GM12878 (cell line): ENCODE results near the gene ANKDD1B. TPM values are rescaled to one million over a fixed set of nuclear protein-coding genes. Genes with fewer than 3 reads are reported as not detected.

Experiments used
- ATF2 ChIP-seq: IDR thresholded peaks from 2 replicates; pipeline ENCODE4 v1.6.1; 2012; ENCODE audit warnings: low read length, inconsistent platforms
- BCL3 ChIP-seq: IDR thresholded peaks from 2 replicates; pipeline ENCODE4 v1.6.1; 2011; ENCODE audit warnings: borderline replicate concordance, low read depth, mild to moderate bottlenecking, moderate library complexity, low read length; ENCODE audit not compliant: insufficient read depth, poor library complexity, severe bottlenecking
- E2F8 ChIP-seq: fragments of 450-650 bp; IDR thresholded peaks from 2 replicates; pipeline ENCODE4 v1.6.1; 2018; ENCODE audit warnings: mild to moderate bottlenecking, low read depth, moderate library complexity; ENCODE audit not compliant: partially characterized antibody
- ELK1 ChIP-seq: IDR thresholded peaks from 2 replicates; pipeline ENCODE4 v1.6.1; 2012; ENCODE audit warnings: low read depth, low read length, improper control_type of control experiment
- GABPA ChIP-seq: IDR thresholded peaks from 2 replicates; pipeline ENCODE4 v1.6.1; 2014; ENCODE audit warnings: antibody characterized with exemption, low read depth, mild to moderate bottlenecking, inconsistent platforms
- HCFC1 ChIP-seq: fragments of 150-350 bp; IDR thresholded peaks from 2 replicates; pipeline ENCODE4 v1.6.1; 2014; ENCODE audit warnings: low read length
- IRF5 ChIP-seq: fragments of 450-650 bp; IDR thresholded peaks from 2 replicates; pipeline ENCODE4 v1.6.1; 2017; ENCODE audit warnings: borderline replicate concordance
- JUNB ChIP-seq: IDR thresholded peaks from 2 replicates; pipeline ENCODE4 v1.6.1; 2016; ENCODE audit warnings: antibody characterized with exemption, mild to moderate bottlenecking
- JUND ChIP-seq: IDR thresholded peaks from 2 replicates; pipeline ENCODE4 v1.6.1; 2012; ENCODE audit warnings: low read depth, mild to moderate bottlenecking, low read length, improper control_type of control experiment, moderate library complexity
- LARP7 ChIP-seq: fragments of 450-650 bp; IDR thresholded peaks from 2 replicates; pipeline ENCODE4 v1.6.1; 2017; ENCODE audit warnings: mild to moderate bottlenecking
- MAX ChIP-seq: IDR thresholded peaks from 2 replicates; pipeline ENCODE4 v1.6.1; 2012; ENCODE audit warnings: low read depth, low read length, improper control_type of control experiment
- MTA2 ChIP-seq: fragments of 450-650 bp; IDR thresholded peaks from 2 replicates; pipeline ENCODE4 v1.6.1; 2016; ENCODE audit warnings: low read depth, mild to moderate bottlenecking, moderate library complexity
- NFYA ChIP-seq: IDR thresholded peaks from 2 replicates; pipeline ENCODE4 v1.6.1; 2011; ENCODE audit warnings: low read depth, mild to moderate bottlenecking, low read length, improper control_type of control experiment, borderline replicate concordance
- NR2C1 ChIP-seq: fragments of 450-650 bp; IDR thresholded peaks from 2 replicates; pipeline ENCODE4 v1.6.1; 2017; ENCODE audit warnings: antibody characterized with exemption, mild to moderate bottlenecking, moderate library complexity
- PAX5 ChIP-seq: IDR thresholded peaks from 2 replicates; pipeline ENCODE4 v1.6.1; 2011; ENCODE audit warnings: low read depth, low read length, borderline replicate concordance
- POLR2AphosphoS2 ChIP-seq: IDR thresholded peaks from 2 replicates; pipeline ENCODE4 v1.6.1; 2011; ENCODE audit warnings: low read depth, mild to moderate bottlenecking, low read length, improper control_type of control experiment, moderate library complexity
- SIN3A ChIP-seq: IDR thresholded peaks from 2 replicates; pipeline ENCODE4 v1.6.1; 2012; ENCODE audit warnings: low read depth, low read length, improper control_type of control experiment
- SREBF2 ChIP-seq: IDR thresholded peaks from 2 replicates; pipeline ENCODE4 v1.6.1; 2012; ENCODE audit warnings: mild to moderate bottlenecking, low read length
- STAT3 ChIP-seq: IDR thresholded peaks from 2 replicates; pipeline ENCODE4 v1.6.1; 2011; ENCODE audit warnings: low read depth, low read length, improper control_type of control experiment
- SUZ12 ChIP-seq: fragments of 200-600 bp; sonication (generic); IDR thresholded peaks from one replicate; pipeline ENCODE4 v1.6.1; 2018; ENCODE audit warnings: antibody characterized with exemption, mild to moderate bottlenecking; ENCODE audit not compliant: unreplicated experiment
- YBX1 ChIP-seq: fragments of 450-650 bp; IDR thresholded peaks from 2 replicates; pipeline ENCODE4 v1.6.1; 2016; ENCODE audit warnings: antibody characterized with exemption
- ZNF274 ChIP-seq: IDR thresholded peaks from one replicate; pipeline ENCODE4 v1.8.0; 2011; ENCODE audit not compliant: insufficient read length, insufficient read depth
- ZNF622 ChIP-seq: fragments of 450-650 bp; IDR thresholded peaks from 2 replicates; pipeline ENCODE4 v1.6.1; 2017; ENCODE audit warnings: mild to moderate bottlenecking, inconsistent platforms
- polyA plus RNA-seq, 11 experiments: library from polyadenylated mRNA; depleted of rRNA in 4 of 11; unstranded in 6 of 11; stranded (reverse) in 5 of 11; fragments of >200 nt; fragmentation: Nextera tagmentation in 4 of 11; fragmentation: Illumina TruSeq in 1 of 11; extraction: Ambion mirVana in 4 of 11; extraction: Trizol in 1 of 11; gene quantifications; 1 replicate in 1 of 11; 2 replicates in 10 of 11; pipeline versions ENCODE4 v1.2.1 to v1.2.3, GENCODE V29; 2011 to 2016; ENCODE audit warnings: inconsistent platforms in 2 of 11, missing spikeins in 2 of 11, low read depth in 1 of 11
- total RNA-seq, 4 experiments: library from RNA; depleted of rRNA in 3 of 4; stranded (reverse); fragments of >200 nt in 3 of 4; fragmentation: Illumina TruSeq in 1 of 4; extraction: Trizol in 1 of 4; gene quantifications; 2 replicates each; pipeline versions ENCODE4 v1.2.1 to v1.2.3, GENCODE V29; 2013 to 2021

Gene ANKDD1B
- total and polyA plus RNA-seq, 10 of the 15 experiments (the other 5 are each of a cell fraction or from before 2014, with no cell fraction given), result 0.34 to 2.4 (median 0.80) TPM

- no peak for TF ChIP-seq POLR2AphosphoS2
- TF ChIP-seq ELK1, result peak; percentile 41; the same call in 1 of the 2 replicates
- TF ChIP-seq SREBF2, result no peak
- TF ChIP-seq SIN3A, result no peak
- no peak for TF ChIP-seq NR2C1
- no peak for TF ChIP-seq HCFC1
- TF ChIP-seq LARP7, result peak; percentile 36; the same call in 1 of the 2 replicates
- TF ChIP-seq GABPA, result peak; percentile 76
- no peak for TF ChIP-seq ATF2
- peak; percentile 87 for TF ChIP-seq JUNB
- no peak for TF ChIP-seq STAT3
- TF ChIP-seq YBX1, result no peak
- TF ChIP-seq ZNF274, result no peak
- TF ChIP-seq BCL3, result no peak
- no peak for TF ChIP-seq SUZ12
- TF ChIP-seq NFYA, result no peak
- no peak for TF ChIP-seq JUND
- TF ChIP-seq MAX, result no peak
- no peak for TF ChIP-seq E2F8
- TF ChIP-seq ZNF622, result no peak
- 0 out of 2 replicates have a peak, but pooled peaks have one; percentile 39 for TF ChIP-seq PAX5
- TF ChIP-seq IRF5, result no peak
- peak; percentile 41; the same call in 1 of the 2 replicates for TF ChIP-seq MTA2
Observed at GRCh38 chr5:75668977-75669689, 57.9 kb downstream of the ANKDD1B start (continued).
